ENCODE data around the gene AJUBA.

GRCh38 chr14:22929104-22929960, 53.0 kb downstream of the AJUBA start, which contains the start of gene PRMT5:
- no peak for TF ChIP-seq CTCF (IDR thresholded peaks at IDR 0.05)
- no peak for TF ChIP-seq EZH2 (IDR thresholded peaks at IDR 0.05; ENCODE audit: borderline replicate concordance, insufficient read depth, low read depth, low read length, poor library complexity, severe bottlenecking)

All from B cell (primary cell).